Measurements from ENCODE around the gene PRC1. TPM values are rescaled to one million over a fixed set of nuclear protein-coding genes. Genes with fewer than 3 reads are reported as not detected.

Gene PRC1
- total RNA-seq, 1 donor from 2014 or later = 284 TPM

- peak within 1 kb of the TSS; percentile 43 for H2AFZ ChIP-seq (replicated peaks)
- peak; percentile 93 for DNase-seq (ENCODE audit: low spot score)
- H3F3A ChIP-seq (ENCODE audit: low read depth) = no peaks in the 10 kb centered on the region
- H3K4me2 ChIP-seq = peak within 1 kb of the TSS; percentile 84
- TF ChIP-seq CTCF (IDR thresholded peaks at IDR 0.05) = peak; percentile 13
- TF ChIP-seq EZH2 (IDR thresholded peaks at IDR 0.05) = no peak
- H3K4me1 ChIP-seq = peaks cover 12% of the 10 kb centered on the region
- no peaks in the 10 kb centered on the region for H3K27me3 ChIP-seq
- H3K36me3 ChIP-seq = no peaks in the 10 kb centered on the region
- H3K9me3 ChIP-seq (ENCODE audit: low read depth) = no peaks in the 10 kb centered on the region
- peak within 1 kb of the TSS; percentile 76 for H3K9ac ChIP-seq
- peak within 1 kb of the TSS; percentile 80 for H3K4me3 ChIP-seq
- Mint-ChIP-seq H3K36me3 (peaks cover 1% of the 10 kb centered on the region), H3K27me3 (ENCODE audit: insufficient read depth, low read depth) (no peaks in the 10 kb centered on the region), H3K9me3 (no peaks in the 10 kb centered on the region), H3K4me3 (peak within 1 kb of the TSS; percentile 98), H3K27ac (peak within 1 kb of the TSS; percentile 94), H3K4me1 (peaks cover 22% of the 10 kb centered on the region)
- peaks cover 27% of the 10 kb centered on the region for H3K79me2 ChIP-seq (ENCODE audit: low read depth)
- H4K20me1 ChIP-seq (ENCODE audit: low read depth) = no peaks in the 10 kb centered on the region
- no peak within 1 kb of the TSS for H3K27ac ChIP-seq
These were observed 27.9 kb upstream of the PRC1 start, which contains the start of gene VPS33B for GRCh38 chr15:91022075-91022831. VPS33B (minus strand) TSS chr15:91022594; CDS start chr15:91022249, 345 bp downstream.

- H3K27ac ChIP-seq = no peak overlapping the region
- Mint-ChIP-seq H3K9me3 (no peaks in the 10 kb centered on the region), H3K4me3 (peak overlapping the region; percentile 98), H3K27ac (peak overlapping the region; percentile 8), H3K27me3 (ENCODE audit: insufficient read depth, low read depth) (no peaks in the 10 kb centered on the region), H3K4me1 (peaks cover 22% of the 10 kb centered on the region), H3K36me3 (peaks cover 6% of the 10 kb centered on the region)
- peaks cover 27% of the 10 kb centered on the region for H3K79me2 ChIP-seq (ENCODE audit: low read depth)
- H3K4me2 ChIP-seq = peak overlapping the region; percentile 84
- no peak for TF ChIP-seq CTCF (IDR thresholded peaks at IDR 0.05)
- no peak for TF ChIP-seq EZH2phosphoT487 (IDR thresholded peaks at IDR 0.05)
- TF ChIP-seq EZH2 (IDR thresholded peaks at IDR 0.05) = no peak
- no peak for DNase-seq (ENCODE audit: low spot score)
- peaks cover 12% of the 10 kb centered on the region for H3K4me1 ChIP-seq
- H2AFZ ChIP-seq (replicated peaks) = peak overlapping the region; percentile 43
- no peaks in the 10 kb centered on the region for H4K20me1 ChIP-seq (ENCODE audit: low read depth)
- no peaks in the 10 kb centered on the region for H3K27me3 ChIP-seq
- H3K9me3 ChIP-seq (ENCODE audit: low read depth) = no peaks in the 10 kb centered on the region
- no peaks in the 10 kb centered on the region for H3F3A ChIP-seq (ENCODE audit: low read depth)
- peak overlapping the region; percentile 76 for H3K9ac ChIP-seq
- H3K36me3 ChIP-seq = no peaks in the 10 kb centered on the region
- H3K4me3 ChIP-seq = peak overlapping the region; percentile 80
These were observed 27.3 kb upstream of the PRC1 start for GRCh38 chr15:91021516-91022074.

- H3F3A ChIP-seq (ENCODE audit: low read depth) = no peaks in the 10 kb centered on the region
- H3K27ac ChIP-seq = no peak overlapping the region
- Mint-ChIP-seq H3K9me3 (no peaks in the 10 kb centered on the region), H3K4me1 (peaks cover 22% of the 10 kb centered on the region), H3K36me3 (peaks cover 15% of the 10 kb centered on the region), H3K27me3 (ENCODE audit: insufficient read depth, low read depth) (no peaks in the 10 kb centered on the region), H3K4me3 (no peak overlapping the region), H3K27ac (no peak overlapping the region)
- DNase-seq (ENCODE audit: low spot score) = no peak
- peaks cover 12% of the 10 kb centered on the region for H3K4me1 ChIP-seq
- H3K9ac ChIP-seq = no peak overlapping the region
- H3K36me3 ChIP-seq = no peaks in the 10 kb centered on the region
- H3K4me2 ChIP-seq = no peak overlapping the region
- H2AFZ ChIP-seq (replicated peaks) = no peak overlapping the region
- no peak for TF ChIP-seq EZH2 (IDR thresholded peaks at IDR 0.05)
- TF ChIP-seq CTCF (IDR thresholded peaks at IDR 0.05) = no peak
- TF ChIP-seq EZH2phosphoT487 (IDR thresholded peaks at IDR 0.05) = no peak
- no peak overlapping the region for H3K4me3 ChIP-seq
- no peaks in the 10 kb centered on the region for H4K20me1 ChIP-seq (ENCODE audit: low read depth)
- H3K79me2 ChIP-seq (ENCODE audit: low read depth) = peaks cover 27% of the 10 kb centered on the region
- H3K27me3 ChIP-seq = no peaks in the 10 kb centered on the region
- no peaks in the 10 kb centered on the region for H3K9me3 ChIP-seq (ENCODE audit: low read depth)
These were observed 23.8 kb upstream of the PRC1 start for GRCh38 chr15:91018158-91018557.

Measured in neural progenitor cell (in vitro differentiated cells).